NB4 (cell line): ENCODE data around the gene PRELID3B.

ENCODE experiments used
- DNase-seq: peaks from one replicate; pipeline ENCODE4 v3.0.0; 2010; ENCODE audit warnings: low read depth
- H3K4me3 ChIP-seq: one replicate; pipeline ENCODE4 v1.5.1; 2011; ENCODE audit warnings: mild to moderate bottlenecking, low read depth, low read length, moderate library complexity
- MYC ChIP-seq: IDR thresholded peaks from 2 replicates; pipeline ENCODE4 v1.6.1; 2011; ENCODE audit warnings: low read depth, low read length
- POLR2A ChIP-seq: IDR thresholded peaks from 2 replicates; pipeline ENCODE4 v1.6.1; 2011; ENCODE audit warnings: mild to moderate bottlenecking; ENCODE audit not compliant: insufficient read length; ENCODE audit errors: extremely low read depth
- TF ChIP-seq, protein P1 (sequence below): IDR thresholded peaks from one replicate; pipeline ENCODE4 v1.5.1; 2012; ENCODE audit warnings: low read depth, low read length
- TF ChIP-seq, protein P2 (sequence below): IDR thresholded peaks from 2 replicates; pipeline ENCODE4 v1.6.1; 2011; ENCODE audit warnings: low read depth, low read length

The PRELID3B gene

GRCh38 chr20:59073582-59073981 lies 31.0 kb upstream of the PRELID3B start:
- no peak for DNase-seq
- TF ChIP-seq POLR2A (no peak), MYC (no peak)
- TF ChIP-seq, protein P1, sequence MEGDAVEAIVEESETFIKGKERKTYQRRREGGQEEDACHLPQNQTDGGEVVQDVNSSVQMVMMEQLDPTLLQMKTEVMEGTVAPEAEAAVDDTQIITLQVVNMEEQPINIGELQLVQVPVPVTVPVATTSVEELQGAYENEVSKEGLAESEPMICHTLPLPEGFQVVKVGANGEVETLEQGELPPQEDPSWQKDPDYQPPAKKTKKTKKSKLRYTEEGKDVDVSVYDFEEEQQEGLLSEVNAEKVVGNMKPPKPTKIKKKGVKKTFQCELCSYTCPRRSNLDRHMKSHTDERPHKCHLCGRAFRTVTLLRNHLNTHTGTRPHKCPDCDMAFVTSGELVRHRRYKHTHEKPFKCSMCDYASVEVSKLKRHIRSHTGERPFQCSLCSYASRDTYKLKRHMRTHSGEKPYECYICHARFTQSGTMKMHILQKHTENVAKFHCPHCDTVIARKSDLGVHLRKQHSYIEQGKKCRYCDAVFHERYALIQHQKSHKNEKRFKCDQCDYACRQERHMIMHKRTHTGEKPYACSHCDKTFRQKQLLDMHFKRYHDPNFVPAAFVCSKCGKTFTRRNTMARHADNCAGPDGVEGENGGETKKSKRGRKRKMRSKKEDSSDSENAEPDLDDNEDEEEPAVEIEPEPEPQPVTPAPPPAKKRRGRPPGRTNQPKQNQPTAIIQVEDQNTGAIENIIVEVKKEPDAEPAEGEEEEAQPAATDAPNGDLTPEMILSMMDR: no peak
- TF ChIP-seq, protein P2, sequence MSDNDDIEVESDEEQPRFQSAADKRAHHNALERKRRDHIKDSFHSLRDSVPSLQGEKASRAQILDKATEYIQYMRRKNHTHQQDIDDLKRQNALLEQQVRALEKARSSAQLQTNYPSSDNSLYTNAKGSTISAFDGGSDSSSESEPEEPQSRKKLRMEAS: no peak
- no peak overlapping the region for H3K4me3 ChIP-seq

DNA sequence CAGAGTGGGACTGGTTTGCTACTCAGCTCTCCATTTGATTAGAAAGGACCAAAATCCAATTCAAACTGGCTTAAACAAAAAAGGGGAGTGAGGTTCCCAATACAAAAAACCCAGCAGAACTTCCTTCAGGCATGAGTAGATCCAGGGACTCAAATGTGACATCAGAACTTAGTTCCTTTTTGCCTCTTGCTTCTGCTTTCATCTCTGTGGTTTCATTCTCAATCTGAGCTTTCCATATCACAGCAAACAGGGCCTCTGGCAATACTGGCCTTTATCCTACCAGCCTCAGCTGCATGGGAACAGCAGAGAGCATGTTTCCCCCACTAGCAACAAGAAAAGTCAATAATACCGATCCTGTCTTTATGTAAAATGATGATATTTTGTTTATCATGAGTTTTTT lies 28.6 kb upstream of the PRELID3B start:
- DNase-seq: no peak

GRCh38 chr20:59069026-59069425 lies 26.4 kb upstream of the PRELID3B start:
- no peak for DNase-seq
- no peak overlapping the region for H3K4me3 ChIP-seq
- no peak for TF ChIP-seq MYC
- TF ChIP-seq, protein P1: no peak
- TF ChIP-seq, protein P2: no peak
- TF ChIP-seq POLR2A: no peak

More for the DNA sequence above, 28.6 kb upstream of the PRELID3B start:
- no peak overlapping the region for H3K4me3 ChIP-seq
- TF ChIP-seq, protein P2: no peak
- no peak for TF ChIP-seq MYC
- TF ChIP-seq, protein P1: no peak
- TF ChIP-seq POLR2A: no peak

DNA sequence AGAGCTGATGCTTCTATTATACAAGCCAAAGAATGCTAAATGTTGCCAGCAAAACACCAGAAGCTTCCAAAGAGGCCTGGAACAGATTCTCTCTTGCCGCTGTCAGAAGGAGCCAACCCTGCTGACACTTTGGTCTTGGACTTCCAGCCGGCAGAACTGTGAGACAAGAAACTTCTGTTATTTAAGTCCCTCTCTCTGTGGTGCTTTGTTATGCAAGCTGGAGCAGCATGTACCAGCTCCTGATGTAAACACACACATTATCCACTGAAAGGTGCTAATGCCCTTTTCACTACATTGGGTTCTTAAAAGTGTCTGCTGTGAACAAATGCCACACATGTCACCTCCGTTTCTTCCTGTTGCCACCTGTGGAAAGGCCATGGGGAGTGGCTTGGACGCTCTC lies 25.9 kb upstream of the PRELID3B start:
- DNase-seq: no peak
- no peak overlapping the region for H3K4me3 ChIP-seq
- no peak for TF ChIP-seq POLR2A

DNA sequence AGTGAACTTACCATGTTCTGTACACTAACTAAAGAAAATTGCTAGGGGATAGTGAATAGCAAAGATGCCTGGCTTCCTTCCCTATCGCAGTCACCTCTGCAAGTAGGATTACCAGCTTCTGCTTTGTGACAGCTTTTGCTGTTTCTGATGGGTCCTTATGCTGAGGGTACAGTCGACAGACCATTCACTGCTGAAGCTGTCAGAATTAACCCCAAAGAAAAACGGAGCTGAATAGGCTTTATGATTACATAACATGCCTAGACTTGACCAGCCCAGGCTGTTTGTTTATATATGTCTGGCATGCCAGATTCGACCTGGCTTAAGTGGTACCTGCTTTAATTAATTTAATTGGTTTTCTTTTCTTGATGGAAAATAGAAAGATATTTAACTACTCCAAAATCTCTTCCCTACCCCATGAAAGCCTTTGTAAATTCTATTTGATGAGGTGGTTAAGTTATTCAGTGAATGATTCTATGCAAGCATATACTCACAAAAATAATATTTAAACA lies 21.7 kb upstream of the PRELID3B start:
- no peak overlapping the region for H3K4me3 ChIP-seq
- TF ChIP-seq, protein P2: no peak
- TF ChIP-seq POLR2A: no peak
- TF ChIP-seq, protein P1: no peak
- TF ChIP-seq MYC: no peak
- DNase-seq: no peak

DNA sequence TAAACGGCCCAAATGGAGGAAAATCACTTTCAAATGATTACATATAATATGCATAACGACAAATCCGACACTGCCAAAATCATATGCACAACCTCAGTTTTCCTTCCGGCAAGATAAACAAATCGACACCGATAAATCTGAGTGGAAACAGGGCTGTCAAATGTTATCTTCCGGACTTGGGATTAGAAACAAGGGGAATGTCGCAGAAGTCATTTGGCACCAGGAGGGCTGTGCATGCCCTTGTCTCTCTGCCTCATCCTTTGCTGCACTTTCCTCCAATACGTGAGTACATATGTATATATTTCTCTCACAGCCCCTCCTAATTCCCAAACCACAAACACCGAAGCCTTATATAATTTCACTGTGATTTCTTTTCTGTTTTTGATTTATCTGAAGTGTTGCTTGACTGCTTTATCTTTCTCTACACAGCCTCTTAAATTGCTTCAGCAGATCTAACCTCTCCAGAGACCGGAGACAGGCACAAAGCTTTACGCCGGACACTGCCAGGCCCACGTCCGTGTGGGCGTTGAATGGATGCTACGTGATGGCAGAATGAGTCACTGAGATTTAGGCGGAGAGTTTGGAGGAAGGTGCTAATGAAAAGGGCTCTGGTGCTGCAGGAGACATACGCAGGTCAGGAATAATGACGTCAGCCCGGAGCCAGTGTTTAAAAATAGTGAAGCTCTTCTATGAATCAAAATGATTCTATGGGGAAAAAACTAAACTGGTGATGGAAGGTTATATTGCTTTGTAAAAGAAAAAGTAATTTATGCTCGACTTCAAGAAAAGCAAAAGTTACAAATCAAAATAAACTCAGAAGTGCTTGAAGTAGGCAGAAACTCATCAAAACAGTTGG lies 21.0 kb upstream of the PRELID3B start:
- TF ChIP-seq, protein P1: no peak
- no peak for DNase-seq
- H3K4me3 ChIP-seq: no peak overlapping the region
